D721Med (cell line): ENCODE measurements around the gene SZT2.

ENCODE experiments used
- DNase-seq: peaks from one replicate; pipeline ENCODE4 v3.0.0; 2011; ENCODE audit warnings: low spot score; ENCODE audit not compliant: insufficient read length
- FAIRE-seq: peaks from 2 replicates; lab custom pipeline; 2011; peaks lifted over from hg19 to GRCh38; lab: Jason Lieb, UNC
- CTCF ChIP-seq: IDR thresholded peaks from 2 replicates; pipeline ENCODE4 v1.5.1; 2012; ENCODE audit warnings: mild to moderate bottlenecking, control low read depth; ENCODE audit not compliant: insufficient read depth; ENCODE audit errors: missing control alignments

SZT2 gene

DNA sequence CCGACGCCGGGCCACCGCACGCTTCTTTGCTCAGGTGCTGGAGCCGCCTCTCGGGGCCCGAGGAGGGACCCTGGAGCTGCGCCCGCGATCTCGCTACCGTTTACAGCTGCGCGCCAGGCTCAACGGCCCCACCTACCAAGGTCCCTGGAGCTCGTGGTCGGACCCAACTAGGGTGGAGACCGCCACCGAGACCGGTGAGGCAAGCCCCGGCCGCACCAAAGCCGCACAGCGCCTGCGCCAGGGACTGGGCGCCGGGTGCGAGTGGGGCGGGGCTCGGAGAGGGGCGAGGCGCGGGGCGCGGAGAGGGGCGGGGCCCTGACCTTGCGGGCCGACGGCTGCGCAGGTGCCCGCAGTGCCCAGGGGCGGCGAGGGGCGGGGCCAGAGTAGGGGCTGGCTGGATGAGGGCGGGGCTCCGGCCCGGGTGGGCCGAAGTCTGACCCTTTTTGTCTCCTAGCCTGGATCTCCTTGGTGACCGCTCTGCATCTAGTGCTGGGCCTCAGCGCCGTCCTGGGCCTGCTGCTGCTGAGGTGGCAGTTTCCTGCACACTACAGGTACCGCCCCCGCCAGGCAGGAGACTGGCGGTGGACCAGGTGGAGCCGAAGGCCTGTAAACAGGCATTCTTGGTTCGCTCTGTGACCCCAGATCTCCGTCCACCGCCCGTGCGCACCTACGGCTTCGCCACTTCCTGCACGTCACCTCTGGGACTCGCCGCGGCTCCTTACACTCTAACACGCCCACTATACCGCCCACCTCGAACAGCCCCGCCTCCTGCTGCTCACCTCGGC lies 40.7 kb upstream of the SZT2 start:
- TF ChIP-seq CTCF: no peak
- DNase-seq (peak; percentile 93), FAIRE-seq (no peak)

DNA sequence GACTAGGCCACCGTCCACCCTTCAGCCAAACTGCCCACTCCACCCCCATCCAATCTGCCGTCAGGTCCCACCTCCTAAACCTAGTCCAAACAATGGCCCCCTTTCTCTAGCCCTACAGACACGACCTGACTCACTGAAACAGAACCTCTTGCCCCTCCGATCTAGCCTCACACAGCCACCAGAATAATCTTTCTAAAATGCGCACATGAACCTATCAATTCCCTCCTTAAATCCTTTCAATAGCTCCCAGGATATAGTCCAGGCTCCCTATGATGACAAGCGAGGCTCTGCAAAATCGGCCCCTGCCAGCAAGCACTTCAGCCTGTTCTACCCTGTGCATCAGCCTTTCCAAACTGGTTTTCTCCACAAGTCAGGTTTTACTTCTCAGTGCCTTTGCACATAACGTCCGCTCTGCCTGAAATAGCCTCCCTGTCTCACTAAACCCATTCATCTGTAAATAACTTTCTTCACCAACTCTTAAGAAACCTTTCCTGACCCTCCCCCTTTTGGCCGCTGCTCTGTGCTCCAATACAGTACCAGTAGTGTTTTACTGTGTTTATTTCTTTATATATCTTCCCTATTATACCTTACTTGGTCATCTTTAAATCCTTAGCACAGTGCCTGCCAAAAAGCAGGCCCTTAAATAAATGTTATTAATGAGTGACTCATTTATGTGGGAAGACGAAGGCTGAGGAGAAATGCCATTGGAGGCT lies 39.9 kb upstream of the SZT2 start:
- TF ChIP-seq CTCF: no peak
- DNase-seq (no peak), FAIRE-seq (no peak)

DNA sequence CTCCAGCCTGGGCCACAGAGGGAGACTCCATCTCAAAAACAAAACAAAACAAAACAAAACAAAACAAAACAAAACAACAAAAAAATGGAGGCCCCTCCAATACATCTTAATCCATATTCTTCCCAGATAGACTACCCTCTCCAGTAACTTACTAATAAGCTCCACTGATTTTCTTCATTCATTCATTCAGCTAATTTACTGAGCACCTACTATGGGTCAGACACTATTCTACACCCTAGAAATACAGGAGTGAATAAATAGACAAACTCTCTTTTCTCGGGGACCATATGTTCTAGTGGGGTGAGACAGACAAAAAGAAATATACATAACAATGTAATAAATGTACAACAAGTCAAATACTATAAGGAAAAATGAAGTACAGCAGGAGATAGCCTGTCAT lies 38.7 kb upstream of the SZT2 start:
- DNase-seq: no peak
- FAIRE-seq: no peak
- TF ChIP-seq CTCF: no peak

DNA sequence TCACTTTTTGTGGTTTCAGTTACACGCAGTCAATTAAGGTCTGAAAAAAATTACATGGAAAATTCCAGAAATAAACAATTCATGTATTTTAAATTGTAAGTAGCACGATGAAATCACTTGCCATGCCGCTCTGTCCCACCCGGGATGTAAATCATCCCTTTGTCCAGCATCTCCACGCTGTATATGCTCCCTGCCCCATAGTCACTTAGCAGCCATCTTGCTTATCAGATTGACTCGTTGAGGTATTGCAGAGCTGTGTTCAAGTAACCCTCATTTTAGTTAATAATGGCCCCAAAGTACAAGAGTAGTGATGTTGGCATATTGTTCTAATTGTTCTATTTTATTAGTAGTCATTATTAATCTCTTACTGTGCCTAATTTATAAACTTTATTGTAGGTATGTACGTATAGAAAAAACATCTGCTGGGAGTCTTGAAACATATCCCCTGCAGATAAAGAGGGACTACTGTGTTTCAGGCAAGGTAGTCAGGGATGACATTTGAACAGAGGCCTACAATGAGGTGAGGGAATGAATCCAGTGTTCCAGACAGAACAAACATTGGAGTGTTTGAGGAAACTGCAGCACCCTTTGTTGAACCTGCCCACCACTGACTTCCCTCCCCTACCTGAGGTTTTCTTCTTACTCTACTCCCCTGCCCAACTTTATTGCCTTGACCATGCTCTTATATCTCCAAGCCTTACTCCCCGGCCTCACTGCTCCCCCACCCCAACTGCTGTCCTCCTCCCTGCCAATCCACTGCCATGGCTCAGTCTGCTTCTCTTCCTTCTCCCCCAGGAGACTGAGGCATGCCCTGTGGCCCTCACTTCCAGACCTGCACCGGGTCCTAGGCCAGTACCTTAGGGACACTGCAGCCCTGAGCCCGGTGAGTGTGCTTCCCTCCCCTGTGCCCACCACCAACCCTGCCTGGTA lies 38.0 kb upstream of the SZT2 start:
- no peak for DNase-seq
- no peak for FAIRE-seq
- no peak for TF ChIP-seq CTCF

DNA sequence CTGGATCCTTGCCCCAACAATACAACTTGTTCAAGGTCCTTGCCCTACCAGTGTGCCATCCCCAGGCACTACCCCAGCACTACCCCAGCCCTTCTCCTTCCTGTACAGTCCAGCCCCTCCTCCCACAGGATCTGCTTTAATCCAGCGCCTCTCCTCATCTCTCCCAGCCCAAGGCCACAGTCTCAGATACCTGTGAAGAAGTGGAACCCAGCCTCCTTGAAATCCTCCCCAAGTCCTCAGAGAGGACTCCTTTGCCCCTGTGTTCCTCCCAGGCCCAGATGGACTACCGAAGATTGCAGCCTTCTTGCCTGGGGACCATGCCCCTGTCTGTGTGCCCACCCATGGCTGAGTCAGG lies 37.4 kb upstream of the SZT2 start:
- TF ChIP-seq CTCF: no peak
- FAIRE-seq (no peak), DNase-seq (no peak)

GRCh38 chr1:43352881-43353280 lies 36.8 kb upstream of the SZT2 start:
- no peak for DNase-seq
- TF ChIP-seq CTCF: no peak
- no peak for FAIRE-seq
